M059J (cell line): Measurements from ENCODE around the gene OPN3. TPM values are rescaled to one million over a fixed set of nuclear protein-coding genes. Genes with fewer than 3 reads are reported as not detected.

Experiments
- DNase-seq: peaks from one replicate; pipeline ENCODE4 v3.0.0-alpha.2; 2012; ENCODE audit warnings: low read depth
- total RNA-seq: library from RNA; depleted of rRNA; stranded (reverse); fragments of >200 nt; shearing (Covaris generic); gene quantifications from 2 replicates; pipeline ENCODE4 v1.2.3, GENCODE V29; 2014

The OPN3 gene
- total RNA-seq, 1 experiment from 2014 or later, result 30.8 TPM

DNA sequence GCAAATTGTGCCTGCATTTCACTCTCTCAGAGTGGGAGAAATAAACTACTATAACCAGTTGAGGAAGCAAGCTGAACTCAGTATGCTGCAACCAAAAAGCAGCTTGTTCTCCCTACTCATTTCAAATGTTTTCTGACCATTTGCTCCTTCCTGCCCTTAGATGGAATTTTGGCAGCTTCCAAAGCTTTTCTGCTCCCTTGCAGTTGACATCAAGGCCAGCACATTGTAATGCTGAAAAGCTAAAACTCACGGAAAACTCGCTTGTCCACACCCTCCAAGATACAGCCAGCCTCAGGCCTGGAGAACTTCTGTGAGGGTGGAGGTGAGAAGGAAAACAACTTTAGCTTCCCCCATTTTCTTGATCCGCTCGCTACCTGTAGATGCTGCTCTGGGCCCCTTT lies 5.0 kb upstream of the OPN3 start:
- DNase-seq, result no peak

DNA sequence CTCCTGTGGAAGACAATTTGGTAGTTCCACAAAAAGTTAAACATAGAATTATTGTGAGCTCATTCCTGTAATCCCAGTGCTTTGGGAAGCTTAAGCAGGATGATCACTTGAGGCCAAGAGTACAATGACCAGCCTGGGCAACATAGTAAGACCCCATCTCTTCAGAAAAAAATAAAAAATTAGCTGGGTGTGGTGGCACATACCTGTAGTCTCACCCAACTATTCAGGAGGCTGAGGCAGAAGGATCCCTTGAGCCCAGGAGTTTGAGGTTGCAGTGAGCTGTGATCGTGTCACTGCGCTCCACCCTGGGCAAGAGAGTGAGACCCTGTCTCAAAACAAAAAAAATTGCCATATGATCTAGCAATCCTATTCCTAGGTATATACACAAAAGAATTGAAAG lies 4.1 kb upstream of the OPN3 start:
- DNase-seq, result no peak

DNA sequence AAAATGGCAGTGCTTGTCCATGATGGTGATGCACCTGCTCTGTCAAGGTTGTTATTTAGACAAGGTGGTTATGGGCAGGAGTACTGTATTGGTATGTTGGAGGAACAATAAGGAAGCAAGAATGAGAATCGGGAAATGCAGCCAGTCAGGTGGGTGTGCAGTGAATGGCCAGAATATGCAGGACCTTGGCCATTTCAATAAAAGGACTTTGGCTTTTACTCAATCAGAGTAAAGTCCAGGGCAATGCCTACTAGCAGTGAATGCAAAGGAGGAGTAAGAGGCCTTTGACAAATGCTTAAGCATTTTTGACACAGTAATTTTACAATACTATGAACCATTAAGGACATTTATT lies 2.4 kb upstream of the OPN3 start:
- no peak for DNase-seq

DNA sequence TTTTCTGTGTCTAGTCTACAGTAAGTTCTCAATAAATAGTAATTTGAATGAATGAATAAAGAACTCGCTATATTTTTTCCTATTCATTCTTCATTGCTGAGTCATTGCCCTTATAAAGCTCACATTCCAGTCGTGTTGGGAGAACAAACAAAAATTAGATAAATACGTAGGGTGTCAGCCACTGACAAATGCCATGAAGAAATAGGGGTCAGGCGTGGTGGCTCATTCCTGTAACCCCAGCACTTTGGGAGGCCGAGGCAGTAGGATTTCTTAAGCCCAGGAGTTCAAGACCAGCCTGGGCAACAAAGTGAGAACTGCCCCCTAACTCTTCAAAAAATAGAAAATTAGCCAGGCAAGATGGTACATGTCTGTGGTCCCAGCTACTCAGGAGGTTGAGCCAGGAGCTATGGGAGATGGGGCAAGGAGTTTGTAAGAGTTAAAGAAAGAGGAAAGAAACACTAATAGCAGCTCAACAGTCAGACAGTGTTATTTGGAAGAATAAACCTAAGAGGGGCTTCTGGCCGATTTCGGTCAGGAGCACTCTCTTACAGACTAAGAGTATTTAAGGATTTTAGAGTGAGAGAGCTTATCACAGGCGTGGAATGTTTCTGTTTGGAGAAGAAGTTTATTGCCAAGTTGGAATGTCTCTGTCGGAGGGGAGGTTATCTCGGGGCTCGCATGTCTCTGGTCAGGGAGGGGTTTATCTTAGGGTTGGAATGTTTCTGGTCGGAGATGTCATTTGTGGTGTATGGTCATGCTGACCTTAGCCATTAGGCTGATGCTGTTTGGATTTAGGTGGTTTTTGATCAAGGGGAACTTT lies 1.8 kb upstream of the OPN3 start:
- DNase-seq, result peak; percentile 85

DNA sequence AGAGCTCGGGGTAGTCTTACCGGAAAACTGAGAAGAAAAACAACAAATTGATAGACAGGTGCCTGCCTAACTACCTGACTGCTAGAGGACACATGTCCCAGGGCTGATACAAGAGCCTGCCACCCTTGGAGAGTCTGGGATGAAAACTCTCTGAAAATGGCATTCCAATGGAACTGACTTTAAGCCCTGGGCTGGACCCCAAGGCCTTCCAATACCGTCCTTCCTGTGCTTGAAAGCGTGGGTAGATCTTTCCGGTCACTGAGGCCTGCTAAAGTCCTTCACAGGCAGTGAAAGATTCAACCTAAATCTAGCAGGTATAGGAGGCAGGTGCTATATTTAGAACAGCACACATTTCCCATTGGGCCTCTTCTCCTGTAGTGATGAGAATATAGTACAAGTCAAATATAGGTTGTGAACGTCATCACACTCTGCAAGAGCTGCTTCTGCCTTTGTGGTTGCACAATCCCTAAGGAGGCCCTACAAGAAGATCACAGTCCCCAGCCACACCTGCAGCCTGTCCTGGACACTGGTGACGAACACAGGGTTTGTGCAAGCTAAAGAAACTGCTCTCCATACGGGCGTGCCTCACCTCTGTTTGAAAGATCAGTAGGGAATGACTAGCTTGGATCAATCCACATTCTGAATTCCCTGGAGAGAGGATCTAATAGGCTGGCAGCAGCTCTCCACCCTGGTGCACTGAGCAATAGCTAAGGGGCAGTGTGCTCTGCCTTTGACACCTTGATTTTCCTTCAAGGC lies 876 bp upstream of the OPN3 start:
- DNase-seq, result peak; percentile 11

DNA sequence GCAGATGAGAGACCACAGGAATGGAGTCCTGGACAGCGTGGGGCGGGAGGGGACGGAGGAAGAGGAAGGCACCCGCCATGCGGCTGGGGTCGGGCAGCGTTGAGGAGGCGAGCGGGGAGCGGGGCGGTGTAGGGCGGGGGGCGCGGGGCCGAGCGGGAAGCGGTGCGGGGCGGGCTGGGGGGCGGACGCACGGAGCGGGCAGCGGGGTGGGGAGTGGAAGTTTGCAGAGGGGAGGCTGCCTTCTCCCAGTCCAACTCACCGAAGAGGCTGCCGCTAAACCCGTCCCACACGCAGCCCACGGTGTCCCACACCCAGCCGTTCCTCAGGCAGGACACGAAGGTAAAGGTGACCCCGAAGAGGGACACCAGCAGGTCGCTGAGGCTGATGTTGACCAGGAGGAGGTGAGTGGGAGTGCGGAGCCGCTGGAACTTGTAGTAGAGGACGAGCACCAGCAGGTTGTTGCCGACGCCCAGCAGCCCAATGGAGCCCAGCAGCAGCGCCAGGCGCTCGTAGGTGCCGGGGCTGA lies 483 bp downstream of the OPN3 start:
- DNase-seq, result peak; percentile 56

DNA sequence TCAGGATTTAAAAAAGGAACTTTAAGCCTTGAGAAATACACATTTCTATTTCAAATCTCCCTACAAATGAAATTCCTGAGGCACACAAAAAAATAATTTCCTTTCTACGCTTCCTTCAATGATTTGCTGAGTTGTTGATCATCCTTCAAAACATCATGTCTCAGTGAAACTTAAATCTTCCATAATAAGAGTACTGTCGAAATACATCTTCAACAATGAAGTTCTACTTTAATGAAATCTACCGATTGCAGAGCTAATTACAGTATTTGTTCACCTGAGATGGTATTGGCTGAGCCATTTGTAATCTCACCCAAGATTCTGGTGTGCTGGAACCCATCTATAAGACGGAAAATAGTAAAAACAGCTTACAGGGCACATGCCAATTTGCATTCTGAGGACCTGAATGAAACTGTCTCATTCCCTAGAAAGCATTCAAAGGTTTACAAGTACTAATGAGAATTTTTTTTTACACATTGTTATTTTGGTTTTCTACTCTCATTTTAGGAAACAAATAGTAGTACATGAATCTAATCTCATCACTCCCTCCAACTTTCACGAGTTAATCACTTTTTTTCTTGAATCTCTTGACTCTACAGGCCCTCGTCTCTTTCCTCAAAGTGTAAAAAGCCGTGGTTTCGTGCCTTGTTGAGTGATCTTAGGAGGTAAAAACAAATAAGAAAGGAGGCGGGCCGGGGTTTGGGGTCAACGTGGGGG lies 1.1 kb downstream of the OPN3 start:
- peak; percentile 55 for DNase-seq

DNA sequence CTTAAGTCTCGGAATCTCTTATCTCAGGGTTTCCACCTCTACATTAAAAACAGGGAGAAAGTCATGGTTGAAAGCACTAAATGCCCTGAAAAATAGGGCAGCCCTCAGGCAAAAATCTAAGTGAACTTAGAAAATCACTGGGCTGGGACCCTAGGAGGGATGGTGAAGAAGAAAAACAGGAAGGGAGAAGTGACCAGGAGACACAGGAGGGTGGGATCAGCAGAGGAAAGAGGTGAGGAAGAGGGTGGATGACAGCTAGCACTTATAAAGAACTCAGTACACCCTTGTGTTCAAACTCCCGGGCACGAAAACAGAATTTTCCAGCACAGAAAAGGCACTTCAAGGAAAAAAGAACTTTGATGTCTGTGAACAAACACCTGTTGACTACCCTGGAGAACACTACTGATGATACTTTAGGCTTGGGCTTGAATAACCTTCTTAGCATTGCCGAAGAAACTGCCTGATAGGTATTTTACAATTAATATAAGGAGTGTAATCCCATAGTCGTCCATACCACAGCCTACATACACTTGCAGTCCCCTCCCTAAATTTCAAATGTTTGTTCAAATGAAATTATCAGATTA lies 2.0 kb downstream of the OPN3 start:
- DNase-seq, result no peak

DNA sequence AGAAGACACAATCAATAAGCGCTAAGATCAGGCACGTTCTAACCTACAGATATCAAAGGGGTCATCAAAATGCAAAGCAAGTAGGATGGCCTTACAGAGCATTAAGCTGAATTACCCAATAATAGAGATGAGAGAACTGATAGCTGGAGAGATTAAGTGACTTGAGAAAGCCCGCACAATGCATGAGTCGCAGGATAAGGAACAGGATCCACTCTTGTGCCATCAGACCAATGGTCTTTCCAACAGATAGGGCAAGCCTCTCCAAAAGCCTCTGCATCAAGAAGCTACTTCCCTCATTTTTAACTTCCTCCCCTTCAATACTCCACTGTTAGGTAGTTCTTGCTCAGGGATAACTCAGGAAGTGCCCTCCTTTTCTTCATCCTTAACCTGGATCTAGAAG lies 2.6 kb downstream of the OPN3 start:
- peak; percentile 35 for DNase-seq

DNA sequence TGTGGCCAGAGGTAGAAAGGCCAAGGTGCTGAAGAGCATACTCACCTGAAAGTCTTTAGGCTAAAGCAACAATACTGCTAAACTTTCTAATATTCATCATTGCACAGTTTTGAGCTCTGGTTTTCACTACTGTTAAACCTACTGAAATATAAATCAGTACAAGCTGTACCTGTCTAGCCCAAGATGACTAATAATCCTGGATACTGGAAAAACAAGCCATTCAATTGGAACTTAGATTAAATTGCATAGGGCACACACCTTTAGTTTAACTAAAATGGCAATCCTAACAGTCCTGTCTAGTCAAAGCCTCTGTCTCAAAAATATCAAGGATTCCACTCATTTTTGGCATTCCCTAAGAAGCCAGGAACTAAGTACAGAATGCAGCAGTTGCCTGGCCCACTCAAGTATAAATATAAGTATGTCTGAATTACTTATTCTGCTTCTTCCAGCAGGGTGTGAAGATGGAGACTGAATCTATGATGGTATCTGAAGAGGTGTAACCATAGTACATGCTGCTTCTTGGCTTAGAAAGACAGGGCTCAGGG lies 3.1 kb downstream of the OPN3 start:
- DNase-seq, result peak; percentile 12

DNA sequence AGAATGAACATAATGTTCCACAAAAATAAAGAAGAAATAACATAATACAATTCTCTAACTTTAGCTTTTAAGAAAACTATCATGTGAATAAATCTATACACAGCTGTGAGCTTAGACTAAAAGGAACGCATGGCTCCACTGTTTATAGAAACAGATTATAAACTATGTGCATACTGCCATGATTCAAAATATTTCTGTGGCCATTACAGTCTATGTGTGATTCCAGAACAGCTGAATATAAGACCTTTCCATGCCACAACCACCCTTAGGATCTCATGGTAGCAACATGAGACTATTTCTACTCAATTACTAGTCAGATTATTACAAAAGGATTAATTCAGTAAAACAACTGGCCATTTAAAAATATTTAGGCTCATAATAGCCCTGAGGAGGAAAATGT lies 3.9 kb downstream of the OPN3 start:
- no peak for DNase-seq

DNA sequence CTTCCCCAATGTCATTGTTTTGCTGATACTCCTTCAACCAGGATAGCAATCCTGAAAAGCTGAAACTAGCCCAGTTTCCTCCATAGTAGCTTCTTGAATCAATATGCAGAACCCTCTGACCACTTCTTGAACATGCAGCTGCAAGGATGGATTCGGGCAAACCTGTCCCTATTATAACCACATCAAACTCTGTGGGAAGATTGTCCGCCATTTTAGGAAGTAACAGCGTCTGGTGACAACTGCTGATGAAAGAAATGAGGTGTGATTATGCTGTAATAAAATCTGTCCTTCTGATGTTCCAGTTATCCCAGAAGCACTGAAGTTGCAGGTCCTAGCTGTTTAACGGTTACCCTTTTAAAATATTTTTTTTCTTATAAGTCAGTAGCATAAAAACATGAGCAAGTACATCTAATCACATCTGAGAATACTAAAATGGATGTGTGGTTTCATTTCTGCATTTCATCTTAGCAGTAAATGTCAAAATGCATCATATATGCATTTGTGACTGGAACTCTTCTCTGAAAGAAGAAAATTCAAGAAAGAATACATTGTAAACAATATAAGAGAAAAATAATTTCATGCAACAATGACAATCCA lies 4.5 kb downstream of the OPN3 start:
- DNase-seq, result no peak

DNA sequence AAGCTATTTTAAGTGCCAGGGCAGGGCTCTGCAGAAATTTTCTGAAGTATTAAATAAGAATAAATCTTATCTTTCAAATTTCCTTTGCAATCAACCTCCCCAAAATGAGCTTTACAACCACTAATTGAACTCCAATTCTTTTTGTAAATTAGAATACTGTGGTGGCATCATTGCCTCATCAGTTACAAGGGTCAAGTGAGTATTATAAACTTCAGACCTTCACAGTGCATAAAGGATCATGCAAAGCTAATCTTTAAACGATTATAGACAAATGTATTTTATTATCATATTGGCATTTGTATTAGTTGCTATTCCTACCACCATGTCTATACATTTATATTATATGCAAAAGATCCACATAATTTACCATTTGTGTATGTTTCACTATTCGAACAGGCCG lies 7.2 kb downstream of the OPN3 start:
- no peak for DNase-seq

DNA sequence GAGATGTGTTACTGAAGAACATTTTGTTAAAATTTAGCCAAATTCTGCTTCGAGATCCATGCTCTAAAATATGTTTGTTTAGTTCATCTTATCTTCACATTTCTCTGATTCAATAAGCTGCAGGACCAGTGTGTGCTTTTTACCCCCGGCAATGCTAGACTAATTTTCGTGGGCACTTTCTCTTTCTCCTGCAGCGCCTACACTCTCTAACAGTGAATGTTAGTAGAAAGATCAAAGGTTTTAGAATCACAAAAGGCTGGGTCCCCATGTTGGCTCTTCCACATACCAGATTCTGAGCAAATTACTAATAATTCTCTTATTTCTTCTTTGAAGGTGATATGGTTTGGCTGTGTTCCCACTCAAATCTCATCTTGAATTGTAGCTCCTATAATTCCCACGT lies 8.5 kb downstream of the OPN3 start:
- no peak for DNase-seq

DNA sequence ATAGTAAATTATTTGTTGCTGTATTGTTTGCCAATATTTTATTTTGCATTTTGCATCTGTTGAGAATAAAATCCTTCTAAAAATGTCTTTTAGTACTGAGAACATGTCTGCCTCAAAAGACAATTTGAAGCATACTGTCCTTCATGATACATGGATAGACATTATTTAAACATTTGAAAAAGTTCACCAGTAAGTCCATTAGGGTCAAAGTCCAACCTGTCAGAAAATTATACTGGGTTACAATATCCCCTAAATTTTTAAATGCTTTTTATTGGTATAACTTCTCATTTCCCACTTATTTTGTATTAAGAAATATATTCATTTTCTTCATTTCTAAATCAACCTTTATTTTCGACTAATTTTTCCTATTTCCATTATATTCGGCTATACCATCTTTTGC lies 9.3 kb downstream of the OPN3 start:
- DNase-seq, result no peak

DNA sequence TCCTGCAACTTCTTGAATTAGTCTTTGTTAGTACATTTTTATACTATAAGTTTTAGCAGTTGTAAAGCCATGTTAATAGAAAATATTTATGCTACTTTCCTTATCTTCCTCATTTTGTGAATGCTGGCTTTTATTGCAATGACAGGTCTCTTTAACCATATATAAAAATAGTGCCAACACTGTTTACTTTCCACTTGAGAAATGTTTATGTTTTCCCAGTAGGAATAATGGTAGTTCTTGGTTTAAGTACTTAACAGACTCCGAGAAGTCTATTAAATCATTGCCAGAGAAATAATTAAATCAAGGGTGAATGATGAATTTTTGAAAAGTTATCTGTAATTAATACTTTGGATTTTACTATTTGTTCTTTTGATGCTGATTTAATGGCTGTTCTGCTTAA lies 9.7 kb downstream of the OPN3 start:
- DNase-seq, result no peak

DNA sequence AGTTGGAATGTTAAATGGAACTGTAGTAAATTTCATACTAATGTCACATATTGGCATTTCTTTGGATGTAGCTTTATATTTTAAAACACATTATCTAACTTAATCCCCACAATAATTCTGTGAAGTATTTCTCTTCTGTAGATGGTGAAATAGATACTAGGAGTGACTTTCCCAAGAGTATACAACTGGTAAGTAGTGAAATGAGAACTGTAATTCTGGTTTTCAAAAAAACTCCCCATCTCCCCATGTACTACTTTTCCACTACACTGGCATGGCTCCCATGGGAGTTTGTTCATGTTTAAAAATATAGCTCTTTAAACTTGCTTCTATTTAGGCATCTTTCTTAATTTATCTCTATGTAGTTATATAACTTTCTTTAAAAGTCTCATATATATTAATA lies 10.2 kb downstream of the OPN3 start:
- no peak for DNase-seq

DNA sequence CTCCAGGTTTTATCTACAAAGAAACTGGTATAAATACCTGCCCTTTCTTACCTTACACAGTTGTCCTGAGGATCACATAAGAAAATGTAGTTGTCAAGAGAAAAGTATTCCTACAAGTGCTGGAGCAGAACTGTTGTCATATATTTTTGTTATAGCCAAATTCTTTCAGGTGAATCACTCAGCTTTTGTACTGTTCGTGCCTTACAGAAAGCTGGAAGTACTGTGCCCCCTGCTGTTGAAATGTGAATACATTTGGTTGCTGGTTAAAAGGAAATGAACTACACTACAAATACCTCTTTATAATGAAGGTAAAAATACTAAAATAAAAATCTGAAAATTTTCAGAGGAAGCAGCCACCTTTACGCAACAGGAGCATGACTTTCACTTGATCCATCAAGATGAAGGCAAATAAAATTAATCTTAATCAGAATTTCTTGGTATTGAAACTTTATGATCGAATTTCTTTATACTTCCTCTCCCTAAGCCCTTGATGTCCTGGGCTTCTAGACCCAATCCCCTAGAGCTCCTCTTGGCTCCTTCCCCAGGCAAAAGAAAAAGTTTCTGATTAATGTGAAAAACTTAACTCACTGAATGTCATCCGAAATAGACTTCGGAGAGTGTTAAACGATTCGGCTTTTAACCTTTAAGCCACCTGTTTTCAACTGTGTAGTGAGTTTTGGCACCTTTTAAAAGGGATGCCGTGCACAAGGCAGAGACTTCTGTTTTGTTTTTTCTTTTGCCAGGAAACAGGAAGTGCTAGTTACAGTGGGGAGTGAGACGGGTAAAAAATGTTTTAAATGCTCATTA lies 12.5 kb downstream of the OPN3 start:
- peak; percentile 78 for DNase-seq

DNA sequence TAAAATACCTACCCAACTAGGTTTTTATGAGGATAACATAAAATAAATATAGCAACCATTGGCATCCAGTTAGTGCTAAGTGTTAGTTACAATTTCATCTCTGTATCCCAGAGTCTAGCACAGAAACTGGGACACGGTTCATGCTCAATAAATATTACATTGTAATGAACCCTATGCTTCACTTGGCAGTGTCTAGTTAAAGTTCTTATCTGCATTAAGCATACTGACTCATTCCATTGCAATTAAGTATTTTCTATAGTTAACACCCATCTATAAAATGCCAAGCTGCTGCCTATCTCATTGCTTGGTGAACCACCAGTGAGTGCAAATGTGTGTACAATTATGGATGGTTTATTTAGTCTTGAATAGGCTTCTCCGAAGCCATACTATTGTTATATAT lies 15.2 kb downstream of the OPN3 start:
- no peak for DNase-seq

DNA sequence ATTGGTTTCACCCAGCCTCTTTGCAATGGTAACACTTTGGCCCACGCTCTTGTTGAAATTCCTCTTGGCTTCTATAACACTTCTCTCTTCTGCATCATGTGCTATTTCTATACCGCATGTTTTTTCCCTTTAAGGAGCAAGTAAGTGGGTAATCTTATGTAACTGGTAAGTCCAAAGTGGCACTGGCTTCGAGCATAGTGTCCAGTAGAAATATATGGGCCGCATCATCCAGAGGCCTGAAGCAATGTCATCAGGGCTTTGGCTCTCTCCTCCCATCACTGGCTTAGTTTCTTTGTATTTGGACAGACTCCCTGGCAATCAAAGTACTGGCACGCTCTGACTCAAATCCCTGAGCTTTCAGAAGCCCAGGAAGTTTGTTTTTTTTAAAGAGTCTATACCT lies 17.5 kb downstream of the OPN3 start:
- DNase-seq, result no peak

DNA sequence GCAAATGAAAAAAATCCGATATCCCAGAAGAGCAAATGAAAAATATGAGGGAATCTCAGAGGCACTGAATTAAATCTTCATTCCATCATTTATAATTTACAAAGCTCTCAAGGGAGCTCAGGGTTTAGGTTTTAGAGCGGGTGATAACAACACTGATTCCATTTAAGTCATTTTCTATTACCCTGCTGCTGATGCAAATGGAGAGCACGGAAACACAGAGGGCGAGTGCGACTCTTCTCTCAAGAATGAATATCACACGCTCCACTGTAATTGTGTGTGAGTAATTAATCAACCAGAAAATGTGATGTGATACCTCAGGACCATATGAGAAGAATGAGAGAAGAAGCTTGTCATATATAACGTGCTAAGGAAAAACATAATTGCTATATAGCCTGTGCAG lies 22.7 kb downstream of the OPN3 start:
- no peak for DNase-seq
